Measurements from ENCODE around the gene ENAH.

ENAH gene

DNA sequence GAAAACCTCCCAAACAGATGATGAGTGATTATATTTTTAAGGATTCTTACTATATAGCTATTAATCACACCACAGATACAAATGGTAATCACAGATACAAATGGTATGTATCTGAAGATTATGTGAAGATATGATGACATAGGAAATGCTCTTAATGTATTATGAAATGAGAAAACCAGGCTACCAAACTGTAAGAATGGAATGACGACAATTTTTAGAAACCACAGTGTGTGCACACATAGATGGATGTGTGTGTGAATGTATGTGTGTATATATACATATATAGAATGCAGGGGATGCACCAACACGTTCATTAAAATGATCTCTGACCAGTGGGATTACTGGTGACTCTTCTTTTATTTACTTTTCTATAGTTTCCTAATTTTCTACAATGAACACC is 21.5 kb upstream of the ENAH start:
- H3K27me3 ChIP-seq (ENCODE audit: insufficient read depth, low read length) = no peaks in the 10 kb centered on the region
- H3K9me2 ChIP-seq (ENCODE audit: low read depth, low read length) = no peaks in the 10 kb centered on the region
- no peak overlapping the region for H3K4me2 ChIP-seq (ENCODE audit: low read length)
- no peaks in the 10 kb centered on the region for H4K20me1 ChIP-seq (ENCODE audit: insufficient read depth, low read length)
- H2AFZ ChIP-seq (ENCODE audit: low read length) = no peak overlapping the region
- no peaks in the 10 kb centered on the region for H3K4me1 ChIP-seq (ENCODE audit: insufficient read depth, low read length, severe bottlenecking)
- no peak overlapping the region for H3K9ac ChIP-seq (ENCODE audit: low read length)
- H3K4me3 ChIP-seq (ENCODE audit: low read depth, low read length, poor library complexity, severe bottlenecking) = no peak overlapping the region
- no peaks in the 10 kb centered on the region for H3K9me3 ChIP-seq (ENCODE audit: low read length)
- no peak overlapping the region for H3K27ac ChIP-seq (ENCODE audit: low read depth, low read length, poor library complexity, severe bottlenecking)
- no peaks in the 10 kb centered on the region for H3K79me2 ChIP-seq (ENCODE audit: insufficient read depth, low read length)
- no peak for TF ChIP-seq EZH2 (IDR thresholded peaks at IDR 0.05; ENCODE audit: borderline replicate concordance, low read length)
- TF ChIP-seq, protein P1, sequence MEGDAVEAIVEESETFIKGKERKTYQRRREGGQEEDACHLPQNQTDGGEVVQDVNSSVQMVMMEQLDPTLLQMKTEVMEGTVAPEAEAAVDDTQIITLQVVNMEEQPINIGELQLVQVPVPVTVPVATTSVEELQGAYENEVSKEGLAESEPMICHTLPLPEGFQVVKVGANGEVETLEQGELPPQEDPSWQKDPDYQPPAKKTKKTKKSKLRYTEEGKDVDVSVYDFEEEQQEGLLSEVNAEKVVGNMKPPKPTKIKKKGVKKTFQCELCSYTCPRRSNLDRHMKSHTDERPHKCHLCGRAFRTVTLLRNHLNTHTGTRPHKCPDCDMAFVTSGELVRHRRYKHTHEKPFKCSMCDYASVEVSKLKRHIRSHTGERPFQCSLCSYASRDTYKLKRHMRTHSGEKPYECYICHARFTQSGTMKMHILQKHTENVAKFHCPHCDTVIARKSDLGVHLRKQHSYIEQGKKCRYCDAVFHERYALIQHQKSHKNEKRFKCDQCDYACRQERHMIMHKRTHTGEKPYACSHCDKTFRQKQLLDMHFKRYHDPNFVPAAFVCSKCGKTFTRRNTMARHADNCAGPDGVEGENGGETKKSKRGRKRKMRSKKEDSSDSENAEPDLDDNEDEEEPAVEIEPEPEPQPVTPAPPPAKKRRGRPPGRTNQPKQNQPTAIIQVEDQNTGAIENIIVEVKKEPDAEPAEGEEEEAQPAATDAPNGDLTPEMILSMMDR (IDR thresholded peaks at IDR 0.05; ENCODE audit: low read length) = no peak
- H3K36me3 ChIP-seq (ENCODE audit: insufficient read depth, low read length) = no peaks in the 10 kb centered on the region
- H3F3A ChIP-seq (ENCODE audit: insufficient read depth, low read length) = no peaks in the 10 kb centered on the region

DNA sequence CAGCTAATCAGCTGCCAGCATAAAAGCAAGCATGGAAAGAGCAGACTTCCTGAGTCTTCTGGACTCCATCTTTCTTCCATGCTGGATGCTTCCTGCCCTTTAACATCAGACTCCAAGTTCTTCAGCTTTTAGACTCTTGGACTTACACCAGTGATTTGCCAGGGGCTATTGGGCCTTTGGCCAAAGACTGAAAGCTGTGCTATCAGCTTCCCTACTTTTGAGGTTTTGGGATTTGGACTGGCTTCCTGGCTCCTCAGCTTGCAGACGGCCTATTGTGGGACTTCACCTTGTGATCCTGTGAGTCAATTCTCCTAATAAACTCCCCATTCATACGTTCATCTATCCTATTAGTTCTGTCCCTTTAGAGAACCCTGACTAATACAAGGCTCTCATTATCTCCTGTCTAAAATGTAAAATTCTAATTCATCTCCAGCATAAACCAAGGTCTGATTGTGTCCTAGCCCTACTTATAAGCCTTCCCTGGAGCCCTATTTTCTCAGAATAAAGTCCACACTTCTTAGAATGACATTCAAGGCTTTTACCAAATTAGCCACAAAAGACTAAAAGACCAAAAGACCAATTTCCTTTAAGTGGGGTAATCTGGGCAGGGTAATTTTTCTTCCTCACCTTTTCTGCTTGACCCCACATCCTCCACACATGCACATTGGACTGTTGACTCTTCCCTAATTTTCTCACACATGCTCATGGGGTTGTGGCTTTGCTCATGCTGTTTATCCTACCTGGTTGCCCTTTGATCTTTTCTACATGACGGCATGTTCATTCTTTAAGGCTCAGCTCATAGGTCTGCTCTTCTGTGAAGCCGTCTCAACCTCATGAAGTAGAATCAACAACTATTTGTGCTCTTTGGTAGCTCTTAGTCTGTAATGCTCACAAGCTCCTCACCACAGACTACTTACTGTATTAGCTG is 18.1 kb upstream of the ENAH start:
- Histone ChIP-seq H3F3A (ENCODE audit: insufficient read depth, low read length) (no peaks in the 10 kb centered on the region), H3K4me3 (ENCODE audit: low read depth, low read length, poor library complexity, severe bottlenecking) (no peak overlapping the region), H3K79me2 (ENCODE audit: insufficient read depth, low read length) (no peaks in the 10 kb centered on the region), H3K4me2 (ENCODE audit: low read length) (no peak overlapping the region), H3K9ac (ENCODE audit: low read length) (no peak overlapping the region), H2AFZ (ENCODE audit: low read length) (no peak overlapping the region), H3K27ac (ENCODE audit: low read depth, low read length, poor library complexity, severe bottlenecking) (no peak overlapping the region), H4K20me1 (ENCODE audit: insufficient read depth, low read length) (no peaks in the 10 kb centered on the region), H3K4me1 (ENCODE audit: insufficient read depth, low read length, severe bottlenecking) (no peaks in the 10 kb centered on the region), H3K9me2 (ENCODE audit: low read depth, low read length) (no peaks in the 10 kb centered on the region), H3K36me3 (ENCODE audit: insufficient read depth, low read length) (no peaks in the 10 kb centered on the region), H3K27me3 (ENCODE audit: insufficient read depth, low read length) (no peaks in the 10 kb centered on the region; the same call in 1 of the 2 replicates), H3K9me3 (ENCODE audit: low read length) (no peaks in the 10 kb centered on the region)
- TF ChIP-seq, protein P1 (IDR thresholded peaks at IDR 0.05; ENCODE audit: low read length) = no peak
- no peak for TF ChIP-seq EZH2 (IDR thresholded peaks at IDR 0.05; ENCODE audit: borderline replicate concordance, low read length)

DNA sequence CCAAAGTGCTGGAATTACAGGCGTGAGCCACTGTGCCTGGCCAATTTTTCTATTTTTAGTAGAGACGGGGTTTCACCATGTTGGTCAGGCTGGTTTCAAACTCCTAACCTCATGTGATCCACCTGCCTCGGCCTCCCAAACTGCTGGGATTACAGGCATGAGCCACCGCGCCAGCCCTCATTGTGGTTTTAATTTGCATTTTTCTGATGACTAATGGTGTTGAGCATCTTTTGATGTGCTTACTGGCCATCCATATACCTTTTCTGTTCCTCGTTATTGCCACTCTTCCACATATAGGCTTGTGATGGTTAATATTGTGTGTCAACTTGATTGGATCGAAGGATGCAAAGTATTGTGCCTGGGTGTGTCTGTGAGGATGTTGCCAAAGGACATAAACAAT is 17.4 kb upstream of the ENAH start:
- Histone ChIP-seq H3K9me3 (ENCODE audit: low read length) (no peaks in the 10 kb centered on the region), H3K4me2 (ENCODE audit: low read length) (no peak overlapping the region), H3K9ac (ENCODE audit: low read length) (no peak overlapping the region), H3K9me2 (ENCODE audit: low read depth, low read length) (no peaks in the 10 kb centered on the region), H2AFZ (ENCODE audit: low read length) (no peak overlapping the region), H3K27ac (ENCODE audit: low read depth, low read length, poor library complexity, severe bottlenecking) (no peak overlapping the region), H3K36me3 (ENCODE audit: insufficient read depth, low read length) (no peaks in the 10 kb centered on the region), H3K27me3 (ENCODE audit: insufficient read depth, low read length) (no peaks in the 10 kb centered on the region; the same call in 1 of the 2 replicates), H3K4me3 (ENCODE audit: low read depth, low read length, poor library complexity, severe bottlenecking) (no peak overlapping the region), H3F3A (ENCODE audit: insufficient read depth, low read length) (no peaks in the 10 kb centered on the region), H4K20me1 (ENCODE audit: insufficient read depth, low read length) (no peaks in the 10 kb centered on the region), H3K4me1 (ENCODE audit: insufficient read depth, low read length, severe bottlenecking) (no peaks in the 10 kb centered on the region), H3K79me2 (ENCODE audit: insufficient read depth, low read length) (no peaks in the 10 kb centered on the region)
- TF ChIP-seq, protein P1 (IDR thresholded peaks at IDR 0.05; ENCODE audit: low read length) = no peak
- TF ChIP-seq EZH2 (IDR thresholded peaks at IDR 0.05; ENCODE audit: borderline replicate concordance, low read length) = no peak
